CD4-positive, alpha-beta T cell treated with Interleukin-6 for 4 hours (primary cell): ENCODE results near the gene LOC101059915.
A peak's percentile ranks its signal among the peaks of the same experiment; 100 is the strongest.

ENCODE experiments used
- DNase-seq: peaks from one replicate; pipeline ENCODE4 v3.0.0-alpha.2; 2020; ENCODE audit warnings: mixed read lengths

LOC101059915 gene

DNA sequence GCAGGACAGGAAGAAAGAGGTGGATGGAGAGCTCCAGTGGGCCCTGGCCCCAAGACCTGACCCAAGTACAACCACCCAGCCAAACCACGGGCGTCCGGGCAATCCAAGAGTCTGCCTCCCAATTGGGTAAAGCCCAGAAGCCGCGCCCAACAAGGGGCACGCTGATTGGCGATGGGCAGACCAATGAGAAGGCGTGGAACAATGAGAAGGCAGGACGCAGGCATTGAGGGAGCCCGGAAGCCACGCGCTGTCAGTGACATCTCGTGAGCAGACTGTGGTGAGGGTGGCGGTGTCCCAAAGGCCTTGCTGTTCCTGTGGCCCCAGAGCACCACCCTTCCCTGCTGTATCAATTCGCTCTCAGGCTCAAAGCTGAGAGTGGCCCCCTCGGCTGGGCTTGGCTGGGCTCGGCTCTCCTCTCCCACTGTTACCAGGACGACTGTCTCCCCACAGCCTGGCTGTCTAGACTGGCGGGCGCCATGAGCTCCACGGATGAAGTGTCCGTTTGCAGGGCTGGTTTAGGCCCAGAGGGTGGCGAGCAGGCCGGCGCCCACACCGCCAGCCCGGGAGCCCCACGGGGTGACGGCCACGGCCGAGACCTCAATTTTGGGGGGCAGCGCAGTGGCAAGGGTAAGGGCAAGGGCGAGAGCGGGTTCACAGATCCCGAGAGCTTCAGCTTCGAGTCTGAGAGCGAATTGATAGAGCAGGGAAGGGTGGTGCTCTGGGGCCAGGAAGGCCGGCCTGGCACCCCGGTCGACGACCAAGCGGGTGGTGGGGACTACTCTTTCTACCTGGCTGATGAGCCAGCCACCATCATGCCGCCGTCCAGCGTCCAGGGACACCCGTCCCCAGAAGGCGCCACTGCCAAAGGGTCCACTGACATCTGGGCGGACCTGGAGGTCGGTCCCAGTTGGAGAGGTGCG is at the start of gene LOC101059915:
LOC101059915 (plus strand) TSS at position 219 of the 920 bp plus-strand sequence.
- DNase-seq = no peak

DNA sequence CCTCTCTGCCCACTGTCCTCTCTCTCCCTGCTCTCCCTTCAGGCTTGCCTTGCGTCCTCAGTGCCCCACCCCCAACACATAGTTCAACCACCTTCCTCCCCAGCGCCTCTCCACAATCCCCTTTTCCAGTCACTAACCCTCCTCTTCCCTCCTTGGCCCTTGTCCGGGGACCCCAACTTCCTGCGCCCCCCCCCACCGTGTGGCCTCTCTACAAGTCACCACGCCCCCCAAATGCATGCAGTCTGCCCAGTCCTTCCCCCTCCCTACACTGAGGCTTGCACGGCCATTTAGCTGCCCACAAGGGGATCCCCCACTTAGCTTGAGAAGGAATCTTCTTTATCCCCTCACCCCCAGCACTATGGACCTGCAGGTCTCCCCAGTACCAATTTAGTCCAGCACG is 49.6 kb upstream of the LOC101059915 start:
- DNase-seq = no peak

DNA sequence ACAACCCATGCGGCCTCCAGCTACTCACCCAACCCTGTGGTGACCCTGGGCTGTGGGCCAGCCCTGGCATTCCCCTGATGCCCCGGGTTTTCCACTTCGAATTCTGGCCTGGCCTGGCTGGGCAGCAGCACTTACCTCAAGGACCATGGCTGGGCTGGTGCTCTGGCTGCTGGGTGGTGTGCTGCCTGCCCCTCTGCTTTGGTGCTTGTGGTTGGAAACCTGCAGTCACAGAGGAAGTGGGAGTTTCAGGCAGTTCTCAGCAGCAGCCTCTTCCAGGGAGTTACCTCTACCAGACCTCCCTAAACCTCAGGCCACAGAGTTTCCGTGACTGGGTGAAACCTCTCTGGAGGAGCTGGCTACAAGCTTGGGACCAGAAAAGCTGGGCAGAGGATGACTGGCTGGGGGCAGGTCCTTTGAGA is 49.0 kb upstream of the LOC101059915 start, which contains the start of gene CXCR3:
CXCR3 (minus strand) TSS at position 209 of the 419 bp plus-strand sequence; CDS start at position 147, 62 bp downstream.
- DNase-seq = peak; percentile 60

DNA sequence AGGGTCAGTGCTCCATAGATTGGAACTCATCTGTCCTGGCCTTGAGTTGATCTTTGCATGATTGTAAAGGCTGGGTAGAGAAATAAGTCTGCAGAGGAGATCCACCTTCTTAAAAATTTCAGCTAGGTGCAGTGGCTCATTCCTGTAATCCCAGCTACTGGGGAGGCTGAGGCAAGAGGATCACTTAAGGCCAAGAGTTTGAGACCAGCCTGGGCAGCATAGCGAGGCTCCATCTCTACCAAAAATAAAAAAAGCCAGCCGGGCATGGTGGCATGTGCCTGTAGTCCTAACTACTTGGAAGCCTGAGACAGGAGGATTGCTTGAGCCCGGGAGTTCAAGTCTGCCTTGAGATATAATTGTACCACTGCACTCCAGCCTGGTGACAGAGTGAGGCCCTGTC is 48.6 kb upstream of the LOC101059915 start:
- DNase-seq = no peak

DNA sequence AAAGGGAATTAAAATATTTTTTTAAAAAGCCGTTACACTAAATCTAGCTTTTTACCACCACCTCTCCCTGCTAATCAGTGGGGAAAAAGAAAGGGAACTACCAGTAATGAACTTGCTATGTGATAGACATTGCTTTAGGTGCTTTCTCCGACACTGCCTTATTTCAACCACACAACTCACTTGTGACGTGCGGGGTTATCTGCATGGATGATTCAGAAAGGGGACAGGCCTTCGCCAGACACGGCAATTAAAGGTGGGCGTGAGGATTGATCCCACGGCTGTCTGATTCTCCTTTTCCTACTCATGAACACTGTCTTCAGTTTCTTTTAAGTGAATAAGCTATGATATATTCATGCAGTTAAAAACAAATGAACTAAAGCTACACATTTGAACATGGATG is 48.2 kb upstream of the LOC101059915 start:
- DNase-seq = peak; percentile 53

DNA sequence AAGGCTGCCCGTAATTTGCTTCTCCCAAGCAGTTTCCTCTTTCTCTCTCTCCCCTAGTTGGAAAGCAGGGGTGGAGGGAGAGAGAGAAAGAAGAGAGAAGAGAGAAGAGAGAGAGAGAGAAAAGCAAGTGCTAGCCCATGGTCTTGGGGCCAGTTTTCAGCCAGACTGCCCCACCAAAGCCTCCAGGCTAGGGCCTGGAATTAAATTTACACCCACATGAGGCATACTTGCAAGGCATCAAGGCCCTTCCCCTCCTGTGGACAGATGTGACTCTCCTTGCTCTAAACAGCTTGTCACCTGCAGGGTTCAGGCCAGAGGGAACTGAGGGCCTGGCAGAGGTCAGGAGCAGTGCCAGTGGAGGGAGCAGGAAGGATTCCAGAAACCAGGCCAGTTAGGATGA is 47.4 kb upstream of the LOC101059915 start:
- DNase-seq = no peak

DNA sequence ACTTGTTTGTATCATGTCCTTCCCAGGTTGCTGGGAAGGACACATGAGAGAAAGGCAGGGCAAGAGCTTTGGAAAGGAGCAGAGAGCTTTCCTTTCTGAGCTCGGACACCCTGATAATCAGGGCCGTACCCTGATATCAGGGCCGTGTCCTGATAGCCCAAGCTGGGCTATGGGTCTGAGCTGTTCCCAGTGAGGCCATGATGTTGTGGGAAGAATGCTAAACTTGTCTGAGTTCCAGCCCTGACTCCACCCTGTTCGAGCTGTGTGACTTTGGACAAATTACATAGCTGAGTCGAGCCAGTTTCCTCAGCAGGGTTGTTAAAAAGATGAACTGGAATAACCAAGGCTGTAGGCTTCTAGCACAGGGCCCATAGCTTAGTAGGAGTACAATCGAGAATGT is 45.7 kb upstream of the LOC101059915 start:
- DNase-seq = no peak

DNA sequence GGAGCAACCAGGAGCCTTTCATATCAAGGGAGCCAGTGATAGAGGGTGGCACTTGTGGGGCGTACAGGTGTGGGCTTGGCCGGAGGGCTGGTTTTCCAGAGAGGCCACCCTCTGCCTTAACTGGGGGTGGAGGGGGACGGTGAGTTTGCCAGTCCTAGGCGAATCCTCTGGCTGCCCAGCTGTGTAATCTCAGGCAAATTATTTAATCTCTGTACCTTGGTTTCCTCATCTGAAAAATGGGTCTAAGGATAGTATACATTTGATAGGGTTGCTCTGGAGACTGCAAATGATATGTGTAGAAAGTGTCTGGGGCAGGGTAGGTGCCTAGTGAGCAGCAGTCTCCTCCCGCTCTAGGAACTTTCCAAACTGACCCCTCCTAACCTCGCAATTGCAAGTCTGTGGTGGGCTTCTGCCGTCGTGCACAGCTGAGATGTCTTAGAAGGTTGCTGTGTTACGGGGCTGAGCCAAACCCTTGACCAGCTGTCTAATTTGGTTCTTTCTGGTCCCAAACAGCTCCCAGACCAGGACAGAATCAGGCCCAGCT is 45.2 kb upstream of the LOC101059915 start:
- no peak for DNase-seq

DNA sequence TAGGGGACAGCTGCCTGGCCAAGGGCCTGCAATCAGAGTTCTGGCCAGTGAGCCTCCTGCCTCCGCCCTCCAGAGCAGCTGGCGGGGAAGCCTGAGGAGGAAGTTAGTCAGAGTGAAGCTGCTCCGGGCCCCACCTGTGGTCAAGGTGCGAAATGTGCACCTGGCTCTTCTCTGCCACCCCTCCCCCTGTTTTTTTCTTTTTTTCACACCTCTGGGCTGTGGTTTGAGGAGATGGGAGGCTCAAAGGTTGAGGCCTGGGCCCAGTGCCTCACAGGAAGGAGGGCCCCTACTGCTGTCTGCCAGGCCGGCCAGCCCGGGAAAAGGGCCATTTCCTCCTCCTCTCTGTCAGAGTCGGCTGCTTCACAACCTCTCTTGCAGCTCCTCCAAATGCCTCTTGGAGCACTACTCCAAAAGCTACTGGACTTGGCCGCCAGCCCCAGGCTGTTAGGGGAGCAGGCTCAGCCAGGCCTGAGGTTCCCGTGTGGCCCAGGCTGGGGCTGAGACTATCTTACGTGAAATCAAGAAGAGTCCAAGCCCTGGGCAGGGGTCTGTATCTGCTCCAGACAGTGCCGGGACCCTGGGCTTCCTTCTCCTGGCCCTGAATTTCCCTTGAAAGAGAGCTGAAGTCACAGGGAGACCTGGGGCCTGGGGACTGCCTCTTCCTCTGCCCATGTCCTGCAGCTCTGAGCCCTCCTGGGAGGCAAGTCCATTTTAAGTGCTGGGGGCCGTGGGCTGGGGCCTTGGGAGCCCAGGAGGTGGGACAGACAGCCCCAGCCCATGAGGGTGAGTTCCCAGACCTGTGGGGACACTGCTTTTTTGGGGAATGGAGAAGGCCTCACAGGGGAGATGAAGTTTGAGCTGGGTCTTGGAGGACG is 44.5 kb upstream of the LOC101059915 start:
- peak; percentile 69 for DNase-seq

DNA sequence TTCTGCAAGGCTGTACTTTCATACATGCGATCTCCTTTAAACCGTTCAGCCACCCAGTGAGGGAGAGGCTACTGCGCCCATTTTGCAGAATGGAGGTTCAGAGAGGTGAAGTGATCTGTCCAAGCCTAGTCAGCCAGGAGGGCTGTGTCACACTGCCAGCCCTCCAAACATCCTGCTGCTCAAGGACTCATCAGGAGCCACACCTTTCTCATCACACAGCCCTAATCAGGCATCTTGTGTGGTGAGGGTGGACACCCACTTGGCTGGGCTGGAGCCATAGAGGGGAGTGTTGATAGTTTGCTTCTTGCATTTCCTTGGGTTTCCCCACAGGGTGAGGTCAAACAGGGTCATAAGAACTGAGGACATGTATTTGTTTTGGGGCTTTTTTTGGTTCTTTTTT is 43.6 kb upstream of the LOC101059915 start:
- DNase-seq = no peak

DNA sequence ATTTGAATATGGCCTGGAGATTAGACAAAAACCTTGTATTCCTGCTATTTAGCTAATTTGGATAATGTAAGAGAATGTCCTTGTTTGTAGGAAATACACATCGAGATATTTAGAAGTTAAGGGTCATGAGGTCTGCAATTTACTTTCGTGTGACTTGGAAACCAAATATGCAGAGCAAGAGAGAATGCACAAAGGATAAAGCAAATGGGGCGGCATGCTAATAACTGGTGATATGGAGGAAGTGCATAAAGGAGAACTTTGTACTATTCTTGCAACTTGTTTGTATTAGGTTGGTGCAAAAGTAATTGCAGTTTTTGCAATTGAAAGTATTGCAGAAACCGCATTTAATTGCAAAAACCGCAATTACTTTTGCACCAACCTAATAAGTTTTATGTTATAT is 41.9 kb upstream of the LOC101059915 start:
- no peak for DNase-seq

DNA sequence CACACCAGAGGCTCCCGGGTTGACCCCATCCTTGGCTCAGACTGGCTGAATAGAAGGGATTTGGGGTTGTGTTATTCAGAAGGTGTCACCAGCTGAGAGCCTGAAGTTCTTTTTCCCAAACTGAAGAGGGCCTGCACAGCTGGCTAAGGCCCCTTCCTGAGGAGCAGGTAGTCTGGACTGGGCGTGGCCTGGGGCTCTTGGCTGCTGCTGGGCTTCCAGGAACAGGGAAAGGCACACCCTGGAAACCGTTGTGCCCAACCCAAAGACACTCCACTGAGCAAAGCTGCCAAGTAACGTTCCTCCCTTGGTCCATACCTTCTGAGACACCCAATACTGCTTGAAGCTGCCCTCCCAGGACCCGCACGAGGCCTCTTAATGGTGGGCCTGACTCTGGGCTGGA is 40.8 kb upstream of the LOC101059915 start:
- no peak for DNase-seq

DNA sequence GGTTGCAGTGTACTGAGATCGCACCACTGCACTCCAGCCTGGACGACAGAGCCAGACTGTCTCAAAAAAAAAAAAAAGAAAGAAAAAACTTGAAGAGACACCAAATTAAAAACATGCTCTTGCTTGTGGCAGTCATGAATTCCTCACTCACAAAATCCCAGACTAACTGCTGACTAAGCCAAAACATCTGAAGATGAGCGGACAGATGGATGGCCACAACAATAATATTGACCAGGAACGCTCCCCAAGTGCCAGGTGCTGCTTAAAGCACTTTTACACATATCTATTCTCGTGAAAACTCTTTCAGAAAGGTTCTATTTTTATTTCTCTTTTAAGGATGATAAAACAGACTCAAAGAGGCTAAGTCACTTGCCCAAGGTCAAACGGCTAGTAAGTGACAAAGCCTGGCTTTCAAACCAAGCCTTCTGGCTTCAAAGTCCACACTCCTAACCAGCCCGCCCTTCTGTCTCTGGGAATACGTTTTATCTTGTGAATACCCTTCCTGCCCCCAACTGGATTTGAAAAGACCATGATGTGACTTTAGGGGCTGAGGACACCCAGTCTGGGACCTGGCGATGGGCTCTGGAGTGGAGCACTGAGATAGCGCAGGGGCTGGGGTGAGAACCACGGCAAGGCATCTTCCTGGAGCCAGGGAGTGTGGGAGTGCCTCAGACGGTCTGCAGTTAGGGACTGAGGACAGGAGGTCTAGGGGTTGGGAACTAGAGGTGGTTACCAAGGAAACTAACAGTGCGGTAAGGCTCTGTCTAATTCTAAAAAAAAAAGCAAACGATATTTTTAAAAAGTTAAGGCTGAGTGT is 39.5 kb upstream of the LOC101059915 start:
- no peak for DNase-seq

DNA sequence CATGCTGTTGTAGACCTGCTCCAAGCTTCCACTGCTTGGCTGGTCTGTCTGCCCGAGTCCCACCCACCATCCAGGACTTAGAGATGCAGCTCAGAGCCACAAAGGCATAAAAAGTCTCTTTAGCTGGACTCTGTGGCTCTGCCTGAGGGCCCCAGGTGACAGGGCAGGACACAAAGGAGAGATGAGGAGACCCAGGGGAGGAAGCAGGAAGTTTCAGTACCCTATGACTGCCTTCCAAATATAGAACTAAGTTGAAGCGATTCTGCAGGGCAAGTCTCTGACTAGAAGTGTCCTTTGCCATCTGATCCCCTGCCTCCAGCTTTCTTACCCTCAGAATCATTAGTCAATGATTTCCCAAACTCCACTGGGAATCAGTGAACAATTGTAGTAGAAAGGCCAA is 37.9 kb upstream of the LOC101059915 start:
- no peak for DNase-seq

DNA sequence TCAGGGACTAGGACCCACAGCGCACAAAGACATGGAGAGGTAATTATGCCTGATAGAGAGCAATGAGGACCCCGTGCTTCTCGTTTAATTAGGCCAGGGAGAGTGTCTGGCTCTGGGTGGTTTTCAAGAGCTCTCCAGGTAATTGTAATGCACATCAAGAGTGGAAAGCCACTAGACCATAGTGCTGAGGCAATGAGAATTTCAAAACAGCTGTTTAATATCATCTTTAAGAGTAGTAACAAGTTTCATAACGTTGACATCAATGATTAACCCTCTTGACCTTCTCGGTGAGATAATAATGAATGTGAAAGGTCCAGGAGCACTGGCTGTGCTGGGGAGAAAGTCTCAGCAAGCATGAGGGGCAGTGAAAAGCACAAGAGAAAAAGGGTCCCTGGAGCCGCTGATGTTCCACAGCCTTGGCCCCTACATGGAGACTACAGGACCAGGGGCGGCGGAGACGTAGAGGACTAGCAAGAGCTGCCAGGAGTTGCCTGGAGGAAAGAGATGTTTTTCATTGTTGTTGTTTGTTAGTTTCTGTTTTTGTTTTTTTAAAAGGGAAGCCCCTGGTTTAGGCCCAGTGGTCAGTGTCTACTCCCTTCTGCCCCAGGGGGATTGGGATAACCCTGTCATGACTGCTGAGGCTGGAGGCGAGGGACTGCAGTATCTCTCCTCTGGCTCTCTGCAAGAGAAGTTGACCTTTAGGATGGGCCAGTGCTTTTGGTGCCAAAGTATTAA is 34.3 kb upstream of the LOC101059915 start:
- no peak for DNase-seq

DNA sequence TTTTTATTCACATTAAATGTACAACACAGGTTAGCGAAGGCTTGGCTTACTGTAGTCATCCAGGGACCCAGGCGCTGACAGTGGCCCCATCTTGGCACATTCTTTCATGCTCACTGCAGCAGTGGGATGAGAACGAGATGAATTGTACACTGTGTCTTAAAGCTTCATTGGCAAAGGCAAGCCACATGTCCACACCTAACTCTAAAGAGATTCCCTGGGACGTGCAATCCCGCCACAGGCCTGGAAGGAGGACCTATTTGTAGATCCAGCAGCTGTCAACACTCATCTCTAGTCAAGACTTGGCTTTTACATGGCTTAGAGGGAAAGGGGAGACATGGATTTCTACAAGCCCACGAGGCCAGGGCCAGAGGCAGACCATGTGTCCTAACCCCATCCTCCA is 33.0 kb upstream of the LOC101059915 start:
- no peak for DNase-seq

DNA sequence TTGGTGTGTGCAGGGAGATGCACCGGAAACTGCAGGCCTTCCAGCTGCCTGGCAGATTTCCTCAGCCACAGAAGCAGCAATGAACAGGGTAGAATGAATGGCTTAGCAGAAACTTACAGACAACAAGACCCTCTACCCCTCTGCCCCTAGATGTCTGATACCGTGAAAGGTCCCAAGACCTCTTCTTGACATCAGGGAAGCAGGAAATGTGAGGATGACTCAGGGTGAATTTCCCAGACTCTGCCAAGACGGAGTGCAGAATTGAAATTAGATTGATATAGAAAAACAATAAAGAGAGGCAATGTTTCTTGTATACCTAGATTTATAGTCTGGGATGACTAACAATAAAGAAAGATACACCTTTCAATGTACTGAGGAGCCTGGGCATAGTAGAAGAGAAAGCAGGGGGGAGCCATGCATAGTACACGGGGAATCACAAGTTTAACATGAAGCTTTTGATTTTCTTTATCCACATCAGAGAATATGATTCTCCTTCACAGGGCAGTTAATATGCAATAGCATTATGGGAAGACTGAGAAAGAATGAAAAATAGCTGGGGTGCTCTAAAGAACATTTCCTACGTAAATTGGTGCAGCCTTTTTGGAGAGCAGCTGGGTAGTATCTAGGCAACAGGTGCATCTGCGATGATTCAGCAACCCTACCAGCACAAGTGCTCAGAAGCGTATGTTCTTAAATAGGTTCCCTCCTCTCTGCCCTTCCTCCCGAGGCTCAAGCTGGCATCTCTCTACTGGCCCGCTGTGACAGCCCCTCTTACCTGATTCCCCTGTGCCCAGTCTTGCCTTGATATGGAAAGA is 30.7 kb upstream of the LOC101059915 start:
- DNase-seq = peak; percentile 27

DNA sequence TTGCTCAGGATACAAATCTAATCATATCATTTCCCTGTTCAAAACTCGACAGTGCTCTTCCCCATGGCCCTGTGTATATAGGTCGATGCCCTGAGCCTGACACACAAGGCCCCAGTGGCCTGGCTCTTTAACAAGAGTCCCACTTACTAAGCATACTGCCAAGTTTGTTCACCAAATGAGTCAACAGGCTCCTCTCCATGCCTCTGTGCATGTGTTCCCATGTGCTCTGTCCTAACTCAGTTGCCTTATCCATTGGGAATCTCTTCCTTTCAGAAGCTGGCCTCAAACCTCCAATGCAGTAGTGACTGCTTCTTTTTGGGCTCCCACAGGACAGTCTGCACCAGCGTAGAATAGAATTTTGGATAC is 30.1 kb upstream of the LOC101059915 start:
- DNase-seq = no peak

DNA sequence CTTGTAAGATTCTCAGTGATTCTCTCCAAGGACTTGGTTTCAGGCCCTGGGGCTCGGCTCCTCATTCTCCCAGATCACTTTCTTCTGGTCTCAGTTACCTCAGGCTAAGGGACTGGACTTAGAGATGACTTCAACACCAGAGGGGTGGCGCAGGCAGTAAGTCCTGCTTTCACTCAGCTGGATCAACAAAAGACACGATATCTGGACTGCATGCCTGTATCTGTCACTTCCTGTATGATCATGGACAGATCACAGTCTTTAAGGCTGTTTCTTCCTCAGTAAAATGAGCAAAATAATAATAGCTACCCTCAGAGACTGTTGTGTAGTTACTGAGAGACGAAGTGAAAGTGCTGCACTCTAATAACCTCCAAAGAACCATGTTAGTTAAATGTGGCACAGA is 29.5 kb upstream of the LOC101059915 start:
- no peak for DNase-seq

DNA sequence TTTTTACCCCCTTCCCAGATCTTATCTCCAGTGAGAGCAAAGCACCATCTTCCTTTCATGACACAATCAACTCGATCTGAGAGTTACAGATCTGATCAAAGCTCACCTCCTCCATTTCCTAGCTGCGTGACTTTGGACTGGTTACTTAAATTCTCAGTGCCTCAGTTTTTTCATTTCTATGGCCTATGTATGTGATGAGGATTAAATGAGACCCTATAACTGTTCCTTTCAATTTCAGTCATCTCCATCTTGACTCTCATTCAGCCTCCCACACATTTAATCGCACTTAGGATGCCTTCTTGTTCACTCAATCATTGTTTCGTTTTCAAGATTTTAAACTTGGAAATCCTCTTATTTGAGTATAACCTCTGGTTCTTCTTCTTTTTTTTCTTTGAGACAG is 28.9 kb upstream of the LOC101059915 start:
- DNase-seq = no peak

DNA sequence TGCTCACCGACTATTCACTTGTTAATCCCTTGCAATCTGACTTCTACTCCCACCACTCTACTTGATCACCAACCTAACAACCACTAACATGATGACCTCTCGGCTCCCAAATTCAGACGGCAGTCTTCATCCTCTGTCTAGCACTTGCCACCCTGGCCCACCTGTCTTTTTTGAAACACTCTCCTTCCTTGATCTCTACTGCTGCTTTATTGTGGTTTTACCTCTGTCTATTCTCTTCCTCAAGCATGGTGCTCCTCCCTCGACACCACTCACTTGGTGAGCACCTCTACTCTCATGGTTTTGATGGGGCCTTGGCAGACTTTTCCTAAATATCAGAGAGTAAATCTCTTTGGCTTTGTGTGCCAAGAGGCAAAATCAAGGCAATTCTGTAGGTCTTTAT is 27.3 kb upstream of the LOC101059915 start:
- peak; percentile 29 for DNase-seq
